ENCODE results near the gene TTC4.

The TTC4 gene

GRCh38 chr1:54782588-54782987 is 66.9 kb downstream of the TTC4 start:
- ChIA-PET CTCF (no interaction called here), POLR2A (no interaction called here)
- DNase-seq (ENCODE audit: extremely low spot score) = no peak
- TF ChIP-seq FOXK2 (IDR thresholded peaks at IDR 0.05) = no peak
- no peak for TF ChIP-seq FOXM1 (IDR thresholded peaks at IDR 0.05; ENCODE audit: borderline replicate concordance)
- no peak for TF ChIP-seq NFRKB (IDR thresholded peaks at IDR 0.05)
- no peak for TF ChIP-seq CTBP1 (IDR thresholded peaks at IDR 0.05; ENCODE audit: borderline replicate concordance)
- no peak for TF ChIP-seq SUZ12 (IDR thresholded peaks at IDR 0.05)
- TF ChIP-seq PKNOX1 (IDR thresholded peaks at IDR 0.05) = no peak
- TF ChIP-seq ELF4 (IDR thresholded peaks at IDR 0.05) = no peak
- no peak for TF ChIP-seq FOXA1 (IDR thresholded peaks at IDR 0.05)
- TF ChIP-seq BHLHE40 (IDR thresholded peaks at IDR 0.05; ENCODE audit: borderline replicate concordance) = no peak
- no peak for TF ChIP-seq LEF1 (IDR thresholded peaks at IDR 0.05; ENCODE audit: borderline replicate concordance)

GRCh38 chr1:54784066-54784465 is 68.4 kb downstream of the TTC4 start:
- ChIA-PET CTCF (no interaction called here), POLR2A (no interaction called here)
- TF ChIP-seq FOXK2 (IDR thresholded peaks at IDR 0.05) (no peak), FOXM1 (IDR thresholded peaks at IDR 0.05; ENCODE audit: borderline replicate concordance) (no peak), HDGF (IDR thresholded peaks at IDR 0.05; ENCODE audit: borderline replicate concordance) (no peak), FOXA1 (IDR thresholded peaks at IDR 0.05) (no peak), BHLHE40 (IDR thresholded peaks at IDR 0.05; ENCODE audit: borderline replicate concordance) (no peak), TARDBP (IDR thresholded peaks at IDR 0.05) (no peak), PKNOX1 (IDR thresholded peaks at IDR 0.05) (no peak), ARNT (IDR thresholded peaks at IDR 0.05) (no peak), ELF4 (IDR thresholded peaks at IDR 0.05) (no peak), ZNF384 (IDR thresholded peaks at IDR 0.05) (no peak), NFRKB (IDR thresholded peaks at IDR 0.05) (no peak), SUZ12 (IDR thresholded peaks at IDR 0.05) (no peak)
- DNase-seq (ENCODE audit: extremely low spot score) = no peak

DNA sequence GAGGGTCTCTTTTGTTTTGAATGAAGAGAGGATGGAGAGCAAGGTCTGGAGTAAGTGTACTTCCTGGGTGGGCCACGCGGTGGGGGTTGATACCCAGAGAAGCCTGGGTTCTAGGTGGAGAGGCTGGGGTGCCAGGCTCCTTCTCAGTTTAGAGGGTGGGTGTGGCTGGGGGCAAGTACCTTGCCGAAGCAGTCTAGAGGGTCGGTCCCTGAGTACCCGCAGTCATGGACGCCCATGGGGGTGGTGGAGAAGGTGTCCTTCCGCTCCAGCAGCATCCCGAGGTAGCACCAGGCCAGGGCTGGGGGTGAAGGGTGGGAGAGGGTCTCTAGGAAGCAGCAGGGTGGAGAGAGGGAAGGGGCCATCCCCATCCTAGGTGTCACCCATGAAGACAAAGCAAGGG is 71.1 kb downstream of the TTC4 start:
- TF ChIP-seq ELF4 (IDR thresholded peaks at IDR 0.05) = no peak
- no peak for TF ChIP-seq LEF1 (IDR thresholded peaks at IDR 0.05; ENCODE audit: borderline replicate concordance)
- no peak for TF ChIP-seq PKNOX1 (IDR thresholded peaks at IDR 0.05)
- TF ChIP-seq HDGF (IDR thresholded peaks at IDR 0.05; ENCODE audit: borderline replicate concordance) = no peak
- TF ChIP-seq FOXA1 (IDR thresholded peaks at IDR 0.05) = no peak
- TF ChIP-seq CTBP1 (IDR thresholded peaks at IDR 0.05; ENCODE audit: borderline replicate concordance) = no peak
- no peak for TF ChIP-seq NFRKB (IDR thresholded peaks at IDR 0.05)
- TF ChIP-seq FOXK2 (IDR thresholded peaks at IDR 0.05) = no peak
- no peak for TF ChIP-seq ZNF384 (IDR thresholded peaks at IDR 0.05)
- no peak for TF ChIP-seq SUZ12 (IDR thresholded peaks at IDR 0.05)
- TF ChIP-seq BHLHE40 (IDR thresholded peaks at IDR 0.05; ENCODE audit: borderline replicate concordance) = no peak
- TF ChIP-seq TARDBP (IDR thresholded peaks at IDR 0.05) = no peak
- no peak for TF ChIP-seq L3MBTL2 (conservative IDR thresholded peaks at IDR 0.05)
- no peak for TF ChIP-seq FOXM1 (IDR thresholded peaks at IDR 0.05; ENCODE audit: borderline replicate concordance)
- TF ChIP-seq ARNT (IDR thresholded peaks at IDR 0.05) = no peak
- no peak for TF ChIP-seq SP1 (IDR thresholded peaks at IDR 0.05)
- no peak for DNase-seq (ENCODE audit: extremely low spot score)
- POLR2A ChIA-PET = no interaction called here
- CTCF ChIA-PET = no interaction called here

DNA sequence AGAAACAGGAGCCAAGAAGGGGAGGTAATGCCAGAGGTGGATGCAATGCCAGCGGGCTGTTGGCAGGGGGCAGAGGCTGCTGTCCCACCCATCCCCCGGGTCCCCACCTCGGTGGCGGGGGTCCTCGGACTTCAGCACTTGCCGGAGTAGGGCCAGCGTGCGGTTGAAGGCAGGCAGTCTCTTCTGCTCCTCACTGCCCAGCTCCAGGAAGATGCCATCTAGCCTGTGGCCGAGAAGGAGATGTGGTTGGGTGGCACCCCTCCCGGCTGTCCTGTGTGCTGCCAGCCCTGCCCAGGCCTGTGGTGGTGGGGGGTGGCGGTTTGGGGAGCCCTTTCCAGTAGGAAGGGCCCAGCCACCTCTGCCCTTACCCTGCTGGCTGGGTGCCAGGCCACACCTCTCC is 71.9 kb downstream of the TTC4 start:
- DNase-seq (ENCODE audit: extremely low spot score) = no peak
- POLR2A ChIA-PET = no interaction called here
- CTCF ChIA-PET = no interaction called here
- TF ChIP-seq TARDBP (IDR thresholded peaks at IDR 0.05) (no peak), ELF4 (IDR thresholded peaks at IDR 0.05) (no peak), FOXK2 (IDR thresholded peaks at IDR 0.05) (no peak), L3MBTL2 (conservative IDR thresholded peaks at IDR 0.05) (no peak), SP1 (IDR thresholded peaks at IDR 0.05) (no peak), NFRKB (IDR thresholded peaks at IDR 0.05) (no peak), SUZ12 (IDR thresholded peaks at IDR 0.05) (no peak), HDGF (IDR thresholded peaks at IDR 0.05; ENCODE audit: borderline replicate concordance) (no peak), FOXA1 (IDR thresholded peaks at IDR 0.05) (no peak)

- CTCF ChIA-PET = no interaction called here
- DNase-seq (ENCODE audit: extremely low spot score) = no peak
- TF ChIP-seq FOXK2 (IDR thresholded peaks at IDR 0.05) (no peak), ELF4 (IDR thresholded peaks at IDR 0.05) (no peak), NFRKB (IDR thresholded peaks at IDR 0.05) (no peak), SP1 (IDR thresholded peaks at IDR 0.05) (no peak), FOXA1 (IDR thresholded peaks at IDR 0.05) (no peak), TARDBP (IDR thresholded peaks at IDR 0.05) (no peak), SUZ12 (IDR thresholded peaks at IDR 0.05) (no peak), BHLHE40 (IDR thresholded peaks at IDR 0.05; ENCODE audit: borderline replicate concordance) (no peak), HDGF (IDR thresholded peaks at IDR 0.05; ENCODE audit: borderline replicate concordance) (no peak), CTBP1 (IDR thresholded peaks at IDR 0.05; ENCODE audit: borderline replicate concordance) (no peak), LEF1 (IDR thresholded peaks at IDR 0.05; ENCODE audit: borderline replicate concordance) (no peak), ARNT (IDR thresholded peaks at IDR 0.05) (no peak), ZNF384 (IDR thresholded peaks at IDR 0.05) (no peak), L3MBTL2 (conservative IDR thresholded peaks at IDR 0.05) (no peak), FOXM1 (IDR thresholded peaks at IDR 0.05; ENCODE audit: borderline replicate concordance) (no peak), PKNOX1 (IDR thresholded peaks at IDR 0.05) (no peak)
- POLR2A ChIA-PET = no interaction called here
These were observed 72.8 kb downstream of the TTC4 start for GRCh38 chr1:54788459-54788858.
